ENCODE measurements around the gene MMP19. TPM values are rescaled to one million over a fixed set of nuclear protein-coding genes. Genes with fewer than 3 reads are reported as not detected.
A peak's percentile ranks its signal among the peaks of the same experiment; 100 is the strongest.

MMP19 gene
- total RNA-seq, 2 donors from 2014 or later, result 5.0 to 7.7 TPM

- H3K9me3 ChIP-seq, result no peaks in the 10 kb centered on the region
- peaks cover 0 to 56% of the 10 kb centered on the region in 2 donors for H3K4me1 ChIP-seq
- peak overlapping the region; percentile 75 to 97 for H3K4me3 ChIP-seq
- DNase-seq (ENCODE audit: low spot score), result peak; percentile 92
- TF ChIP-seq CTCF (IDR thresholded peaks at IDR 0.05), result no peak
- peaks cover 3% of the 10 kb centered on the region for H3K36me3 ChIP-seq
- no peaks in the 10 kb centered on the region for H3K27me3 ChIP-seq
- H3K27ac ChIP-seq, result peak overlapping the region; percentile 88 to 94
These were observed 11.9 kb downstream of the MMP19 start for GRCh38 chr12:55830601-55831446.

DNA sequence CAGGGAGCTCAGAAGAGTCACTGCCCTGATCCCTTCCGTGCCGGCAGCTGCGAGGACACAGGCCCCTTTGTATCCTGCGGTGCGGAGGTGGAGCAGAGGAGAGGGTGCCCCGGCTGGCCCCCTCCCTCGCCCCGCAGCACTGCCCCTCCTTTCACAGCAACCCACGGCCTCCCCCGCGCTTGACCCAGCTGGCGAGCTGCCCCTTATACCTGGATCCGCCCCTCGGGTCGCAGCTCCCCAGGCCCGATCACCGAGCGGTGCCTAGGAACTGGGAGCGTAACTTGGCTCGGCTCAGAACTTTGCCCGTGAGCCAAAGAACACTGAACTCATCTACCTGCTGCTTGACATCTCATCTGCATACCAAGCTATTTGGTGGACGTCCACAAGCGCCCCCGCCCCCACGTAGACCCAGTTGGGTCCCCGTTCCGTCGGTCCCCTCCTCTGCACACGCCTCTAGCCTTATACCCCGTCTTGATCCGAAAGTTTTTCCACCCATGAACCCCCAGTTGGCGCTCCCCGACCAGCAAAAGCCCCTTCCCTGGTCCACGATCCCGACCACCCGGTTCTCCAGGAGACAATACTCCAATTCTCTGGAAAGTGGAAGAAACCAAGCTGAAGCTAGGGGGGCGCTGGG, 12.7 kb downstream of the MMP19 start:
- Histone ChIP-seq H3K27me3 (no peaks in the 10 kb centered on the region), H3K4me3 (peak overlapping the region; percentile 75 to 97), H3K9me3 (no peaks in the 10 kb centered on the region), H3K27ac (peak overlapping the region; percentile 88 to 94), H3K36me3 (peaks cover 3% of the 10 kb centered on the region), H3K4me1 (peaks cover 0 to 58% of the 10 kb centered on the region in 2 donors)
- DNase-seq (ENCODE audit: low spot score), result no peak
- no peak for TF ChIP-seq CTCF (IDR thresholded peaks at IDR 0.05)

DNA sequence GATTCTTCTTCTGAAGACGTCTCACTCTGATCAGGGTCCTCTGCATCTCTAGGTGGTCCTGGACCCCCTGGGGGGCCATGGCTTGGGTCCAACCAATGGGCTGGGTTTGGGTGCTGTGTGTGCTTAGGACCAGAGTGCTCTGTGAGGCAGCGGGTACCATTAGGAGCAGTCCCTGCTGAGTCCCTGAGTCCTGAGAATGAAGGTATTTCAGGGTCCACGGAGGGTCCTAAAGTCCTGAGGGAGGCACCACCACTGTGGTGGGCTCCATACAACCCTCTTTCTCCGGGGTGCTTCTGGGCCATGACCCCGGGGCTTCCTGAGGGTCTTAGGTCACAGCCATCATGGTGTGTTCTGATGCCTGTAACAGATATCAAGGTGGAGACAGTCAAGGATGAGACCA, 14.4 kb downstream of the MMP19 start:
- Histone ChIP-seq H3K9me3 (no peaks in the 10 kb centered on the region), H3K27me3 (no peaks in the 10 kb centered on the region), H3K36me3 (peaks cover 4% of the 10 kb centered on the region), H3K4me3 (peak overlapping the region; percentile 83 to 97), H3K4me1 (peaks cover 0 to 58% of the 10 kb centered on the region in 2 donors), H3K27ac (peak overlapping the region; percentile 88 to 94)
- TF ChIP-seq CTCF (IDR thresholded peaks at IDR 0.05), result no peak
- DNase-seq (ENCODE audit: low spot score), result no peak

GRCh38 chr12:55827806-55828205, 14.9 kb downstream of the MMP19 start:
- Histone ChIP-seq H3K27ac (no peak overlapping the region), H3K4me1 (peaks cover 0 to 54% of the 10 kb centered on the region in 2 donors), H3K4me3 (no peak overlapping the region)

DNA sequence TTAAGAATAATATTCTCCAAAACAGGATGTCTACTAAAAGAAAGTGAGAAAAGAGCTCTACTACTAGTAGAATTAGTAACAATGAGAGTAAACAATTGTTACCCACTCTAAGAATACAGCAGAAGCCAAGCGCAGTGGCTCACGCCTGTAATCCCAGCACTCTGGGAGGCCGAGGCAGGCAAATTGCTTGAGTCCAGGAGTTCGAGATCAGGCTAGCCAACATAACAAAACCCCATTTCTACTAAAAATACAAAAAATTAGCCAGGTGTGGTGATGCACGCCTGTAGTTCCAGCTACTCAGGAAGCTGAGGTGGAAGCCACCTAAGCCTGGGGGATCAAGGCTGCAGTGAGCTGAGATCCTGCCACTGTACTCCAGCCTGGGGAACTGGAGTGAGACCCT, 18.0 kb downstream of the MMP19 start:
- no peak overlapping the region for H3K27ac ChIP-seq

More at GRCh38 chr12:55827806-55828205, 14.9 kb downstream of the MMP19 start:
- TF ChIP-seq CTCF (IDR thresholded peaks at IDR 0.05), result no peak
- peaks cover 7% of the 10 kb centered on the region for H3K36me3 ChIP-seq
- DNase-seq (ENCODE audit: low spot score), result no peak
- no peaks in the 10 kb centered on the region for H3K9me3 ChIP-seq
- H3K27me3 ChIP-seq, result no peaks in the 10 kb centered on the region

More for the DNA sequence above, 18.0 kb downstream of the MMP19 start:
- H3K36me3 ChIP-seq, result peaks cover 37% of the 10 kb centered on the region
- H3K4me3 ChIP-seq, result no peak overlapping the region
- no peak for DNase-seq (ENCODE audit: low spot score)
- H3K27me3 ChIP-seq, result no peaks in the 10 kb centered on the region
- TF ChIP-seq CTCF (IDR thresholded peaks at IDR 0.05), result no peak
- H3K9me3 ChIP-seq, result no peaks in the 10 kb centered on the region
- peaks cover 0 to 34% of the 10 kb centered on the region in 2 donors for H3K4me1 ChIP-seq

Measured in right atrium auricular region (tissue), 2 donors.